ENCODE measurements around the gene OLIG3.

DNA sequence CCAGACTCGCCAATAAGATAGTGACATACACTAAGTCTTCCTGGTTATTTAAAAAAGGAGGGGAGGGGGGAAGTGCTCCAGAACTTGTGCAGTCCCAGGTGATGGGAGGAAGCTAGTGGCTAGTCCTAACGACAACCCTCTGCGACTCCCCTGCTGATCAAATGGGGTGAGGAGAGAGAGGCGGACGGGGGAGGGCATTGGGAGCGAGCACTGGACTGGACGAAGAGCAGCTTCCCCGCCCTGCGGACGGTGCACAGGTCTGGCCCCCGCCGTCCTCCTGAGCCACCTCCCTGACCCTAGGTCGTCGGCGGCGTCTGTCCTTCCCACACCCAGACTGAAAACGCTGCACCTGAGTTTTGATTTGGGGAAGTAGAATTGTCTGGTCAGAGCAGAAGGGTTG lies 2.2 kb upstream of the OLIG3 start:
- TF ChIP-seq, protein P1, sequence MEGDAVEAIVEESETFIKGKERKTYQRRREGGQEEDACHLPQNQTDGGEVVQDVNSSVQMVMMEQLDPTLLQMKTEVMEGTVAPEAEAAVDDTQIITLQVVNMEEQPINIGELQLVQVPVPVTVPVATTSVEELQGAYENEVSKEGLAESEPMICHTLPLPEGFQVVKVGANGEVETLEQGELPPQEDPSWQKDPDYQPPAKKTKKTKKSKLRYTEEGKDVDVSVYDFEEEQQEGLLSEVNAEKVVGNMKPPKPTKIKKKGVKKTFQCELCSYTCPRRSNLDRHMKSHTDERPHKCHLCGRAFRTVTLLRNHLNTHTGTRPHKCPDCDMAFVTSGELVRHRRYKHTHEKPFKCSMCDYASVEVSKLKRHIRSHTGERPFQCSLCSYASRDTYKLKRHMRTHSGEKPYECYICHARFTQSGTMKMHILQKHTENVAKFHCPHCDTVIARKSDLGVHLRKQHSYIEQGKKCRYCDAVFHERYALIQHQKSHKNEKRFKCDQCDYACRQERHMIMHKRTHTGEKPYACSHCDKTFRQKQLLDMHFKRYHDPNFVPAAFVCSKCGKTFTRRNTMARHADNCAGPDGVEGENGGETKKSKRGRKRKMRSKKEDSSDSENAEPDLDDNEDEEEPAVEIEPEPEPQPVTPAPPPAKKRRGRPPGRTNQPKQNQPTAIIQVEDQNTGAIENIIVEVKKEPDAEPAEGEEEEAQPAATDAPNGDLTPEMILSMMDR (IDR thresholded peaks at IDR 0.05), result no peak
- TF ChIP-seq ZNF416 (CRISPR knock-in tag; IDR thresholded peaks at IDR 0.05) (no peak), TEAD1 (CRISPR knock-in tag; IDR thresholded peaks at IDR 0.05) (no peak)
- TF ChIP-seq, protein P2, sequence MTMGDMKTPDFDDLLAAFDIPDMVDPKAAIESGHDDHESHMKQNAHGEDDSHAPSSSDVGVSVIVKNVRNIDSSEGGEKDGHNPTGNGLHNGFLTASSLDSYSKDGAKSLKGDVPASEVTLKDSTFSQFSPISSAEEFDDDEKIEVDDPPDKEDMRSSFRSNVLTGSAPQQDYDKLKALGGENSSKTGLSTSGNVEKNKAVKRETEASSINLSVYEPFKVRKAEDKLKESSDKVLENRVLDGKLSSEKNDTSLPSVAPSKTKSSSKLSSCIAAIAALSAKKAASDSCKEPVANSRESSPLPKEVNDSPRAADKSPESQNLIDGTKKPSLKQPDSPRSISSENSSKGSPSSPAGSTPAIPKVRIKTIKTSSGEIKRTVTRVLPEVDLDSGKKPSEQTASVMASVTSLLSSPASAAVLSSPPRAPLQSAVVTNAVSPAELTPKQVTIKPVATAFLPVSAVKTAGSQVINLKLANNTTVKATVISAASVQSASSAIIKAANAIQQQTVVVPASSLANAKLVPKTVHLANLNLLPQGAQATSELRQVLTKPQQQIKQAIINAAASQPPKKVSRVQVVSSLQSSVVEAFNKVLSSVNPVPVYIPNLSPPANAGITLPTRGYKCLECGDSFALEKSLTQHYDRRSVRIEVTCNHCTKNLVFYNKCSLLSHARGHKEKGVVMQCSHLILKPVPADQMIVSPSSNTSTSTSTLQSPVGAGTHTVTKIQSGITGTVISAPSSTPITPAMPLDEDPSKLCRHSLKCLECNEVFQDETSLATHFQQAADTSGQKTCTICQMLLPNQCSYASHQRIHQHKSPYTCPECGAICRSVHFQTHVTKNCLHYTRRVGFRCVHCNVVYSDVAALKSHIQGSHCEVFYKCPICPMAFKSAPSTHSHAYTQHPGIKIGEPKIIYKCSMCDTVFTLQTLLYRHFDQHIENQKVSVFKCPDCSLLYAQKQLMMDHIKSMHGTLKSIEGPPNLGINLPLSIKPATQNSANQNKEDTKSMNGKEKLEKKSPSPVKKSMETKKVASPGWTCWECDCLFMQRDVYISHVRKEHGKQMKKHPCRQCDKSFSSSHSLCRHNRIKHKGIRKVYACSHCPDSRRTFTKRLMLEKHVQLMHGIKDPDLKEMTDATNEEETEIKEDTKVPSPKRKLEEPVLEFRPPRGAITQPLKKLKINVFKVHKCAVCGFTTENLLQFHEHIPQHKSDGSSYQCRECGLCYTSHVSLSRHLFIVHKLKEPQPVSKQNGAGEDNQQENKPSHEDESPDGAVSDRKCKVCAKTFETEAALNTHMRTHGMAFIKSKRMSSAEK (CRISPR knock-in tag; IDR thresholded peaks at IDR 0.05; ENCODE audit: borderline replicate concordance), result no peak
- TF ChIP-seq, protein P3, sequence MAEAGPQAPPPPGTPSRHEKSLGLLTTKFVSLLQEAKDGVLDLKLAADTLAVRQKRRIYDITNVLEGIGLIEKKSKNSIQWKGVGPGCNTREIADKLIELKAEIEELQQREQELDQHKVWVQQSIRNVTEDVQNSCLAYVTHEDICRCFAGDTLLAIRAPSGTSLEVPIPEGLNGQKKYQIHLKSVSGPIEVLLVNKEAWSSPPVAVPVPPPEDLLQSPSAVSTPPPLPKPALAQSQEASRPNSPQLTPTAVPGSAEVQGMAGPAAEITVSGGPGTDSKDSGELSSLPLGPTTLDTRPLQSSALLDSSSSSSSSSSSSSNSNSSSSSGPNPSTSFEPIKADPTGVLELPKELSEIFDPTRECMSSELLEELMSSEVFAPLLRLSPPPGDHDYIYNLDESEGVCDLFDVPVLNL (CRISPR knock-in tag; IDR thresholded peaks at IDR 0.05; ENCODE audit: borderline replicate concordance, low read depth), result no peak
- TF ChIP-seq, protein P4, sequence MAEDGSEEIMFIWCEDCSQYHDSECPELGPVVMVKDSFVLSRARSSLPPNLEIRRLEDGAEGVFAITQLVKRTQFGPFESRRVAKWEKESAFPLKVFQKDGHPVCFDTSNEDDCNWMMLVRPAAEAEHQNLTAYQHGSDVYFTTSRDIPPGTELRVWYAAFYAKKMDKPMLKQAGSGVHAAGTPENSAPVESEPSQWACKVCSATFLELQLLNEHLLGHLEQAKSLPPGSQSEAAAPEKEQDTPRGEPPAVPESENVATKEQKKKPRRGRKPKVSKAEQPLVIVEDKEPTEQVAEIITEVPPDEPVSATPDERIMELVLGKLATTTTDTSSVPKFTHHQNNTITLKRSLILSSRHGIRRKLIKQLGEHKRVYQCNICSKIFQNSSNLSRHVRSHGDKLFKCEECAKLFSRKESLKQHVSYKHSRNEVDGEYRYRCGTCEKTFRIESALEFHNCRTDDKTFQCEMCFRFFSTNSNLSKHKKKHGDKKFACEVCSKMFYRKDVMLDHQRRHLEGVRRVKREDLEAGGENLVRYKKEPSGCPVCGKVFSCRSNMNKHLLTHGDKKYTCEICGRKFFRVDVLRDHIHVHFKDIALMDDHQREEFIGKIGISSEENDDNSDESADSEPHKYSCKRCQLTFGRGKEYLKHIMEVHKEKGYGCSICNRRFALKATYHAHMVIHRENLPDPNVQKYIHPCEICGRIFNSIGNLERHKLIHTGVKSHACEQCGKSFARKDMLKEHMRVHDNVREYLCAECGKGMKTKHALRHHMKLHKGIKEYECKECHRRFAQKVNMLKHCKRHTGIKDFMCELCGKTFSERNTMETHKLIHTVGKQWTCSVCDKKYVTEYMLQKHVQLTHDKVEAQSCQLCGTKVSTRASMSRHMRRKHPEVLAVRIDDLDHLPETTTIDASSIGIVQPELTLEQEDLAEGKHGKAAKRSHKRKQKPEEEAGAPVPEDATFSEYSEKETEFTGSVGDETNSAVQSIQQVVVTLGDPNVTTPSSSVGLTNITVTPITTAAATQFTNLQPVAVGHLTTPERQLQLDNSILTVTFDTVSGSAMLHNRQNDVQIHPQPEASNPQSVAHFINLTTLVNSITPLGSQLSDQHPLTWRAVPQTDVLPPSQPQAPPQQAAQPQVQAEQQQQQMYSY (CRISPR knock-in tag; IDR thresholded peaks at IDR 0.05), result no peak

Measured in WTC11 (cell line).